ENCODE data around the gene CDK13.
"Not testable (repeated sequence)": the region's sequence is repeated elsewhere in the genome, so short reads cannot be mapped to it uniquely, and the experiment has no call there.

Gene CDK13

DNA sequence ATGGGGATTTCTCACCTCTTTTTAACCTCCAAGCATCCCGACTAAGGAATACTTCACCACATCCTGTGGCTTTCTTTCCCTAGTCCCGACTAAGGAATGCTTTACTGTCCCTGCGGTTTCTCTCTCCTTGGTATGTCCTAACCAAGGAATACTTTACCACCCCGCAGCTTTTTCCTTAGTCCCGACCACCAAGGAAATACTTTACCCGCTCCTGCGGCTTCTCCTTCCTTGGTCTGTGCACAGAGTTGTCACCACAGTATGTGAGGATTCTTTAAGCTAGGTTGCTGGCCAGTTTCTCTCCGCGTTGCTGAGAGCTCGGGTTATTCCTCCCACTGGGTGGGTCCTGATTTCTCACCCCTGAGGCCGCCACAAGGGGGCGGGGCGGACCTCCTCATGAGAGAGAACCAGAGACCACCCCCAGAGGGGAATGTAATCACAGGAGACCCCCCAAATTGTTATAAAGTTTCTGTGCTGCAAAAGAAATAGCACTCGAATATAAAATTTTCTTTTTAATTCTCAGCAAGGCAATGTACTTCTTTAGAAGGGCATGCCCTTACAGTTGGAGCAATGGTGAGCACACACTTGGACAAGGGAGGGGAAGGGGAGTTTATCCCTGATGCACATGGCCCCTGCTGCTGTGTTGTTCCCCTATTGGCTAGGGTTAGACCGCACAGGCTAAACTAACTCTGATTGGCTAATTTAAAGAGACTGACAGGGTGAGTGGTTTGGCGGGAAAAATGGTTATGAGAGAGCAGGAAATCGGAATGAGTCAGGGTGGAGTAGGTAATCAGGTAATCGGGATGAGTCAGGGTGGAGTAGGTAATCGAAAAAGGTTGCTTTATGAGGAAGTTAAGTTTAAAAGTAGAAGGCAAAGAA is 197.6 kb downstream of the CDK13 start:
- no peaks in the 10 kb centered on the region for H3K27me3 Mint-ChIP-seq (ENCODE audit: low read depth)
- H3K9me3 Mint-ChIP-seq: no peaks in the 10 kb centered on the region
- H3K36me3 Mint-ChIP-seq (ENCODE audit: low read depth): peaks cover 4% of the 10 kb centered on the region
- peak overlapping the region in 1 of 3 experiments; percentile 1 for H3K27ac Mint-ChIP-seq
- H3K4me1 Mint-ChIP-seq: no peaks in the 10 kb centered on the region
- TF ChIP-seq, protein P1, sequence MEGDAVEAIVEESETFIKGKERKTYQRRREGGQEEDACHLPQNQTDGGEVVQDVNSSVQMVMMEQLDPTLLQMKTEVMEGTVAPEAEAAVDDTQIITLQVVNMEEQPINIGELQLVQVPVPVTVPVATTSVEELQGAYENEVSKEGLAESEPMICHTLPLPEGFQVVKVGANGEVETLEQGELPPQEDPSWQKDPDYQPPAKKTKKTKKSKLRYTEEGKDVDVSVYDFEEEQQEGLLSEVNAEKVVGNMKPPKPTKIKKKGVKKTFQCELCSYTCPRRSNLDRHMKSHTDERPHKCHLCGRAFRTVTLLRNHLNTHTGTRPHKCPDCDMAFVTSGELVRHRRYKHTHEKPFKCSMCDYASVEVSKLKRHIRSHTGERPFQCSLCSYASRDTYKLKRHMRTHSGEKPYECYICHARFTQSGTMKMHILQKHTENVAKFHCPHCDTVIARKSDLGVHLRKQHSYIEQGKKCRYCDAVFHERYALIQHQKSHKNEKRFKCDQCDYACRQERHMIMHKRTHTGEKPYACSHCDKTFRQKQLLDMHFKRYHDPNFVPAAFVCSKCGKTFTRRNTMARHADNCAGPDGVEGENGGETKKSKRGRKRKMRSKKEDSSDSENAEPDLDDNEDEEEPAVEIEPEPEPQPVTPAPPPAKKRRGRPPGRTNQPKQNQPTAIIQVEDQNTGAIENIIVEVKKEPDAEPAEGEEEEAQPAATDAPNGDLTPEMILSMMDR (IDR thresholded peaks at IDR 0.05; ENCODE audit: unreplicated experiment in 3 of 3): no peak
- no peak overlapping the region for H3K4me3 Mint-ChIP-seq

DNA sequence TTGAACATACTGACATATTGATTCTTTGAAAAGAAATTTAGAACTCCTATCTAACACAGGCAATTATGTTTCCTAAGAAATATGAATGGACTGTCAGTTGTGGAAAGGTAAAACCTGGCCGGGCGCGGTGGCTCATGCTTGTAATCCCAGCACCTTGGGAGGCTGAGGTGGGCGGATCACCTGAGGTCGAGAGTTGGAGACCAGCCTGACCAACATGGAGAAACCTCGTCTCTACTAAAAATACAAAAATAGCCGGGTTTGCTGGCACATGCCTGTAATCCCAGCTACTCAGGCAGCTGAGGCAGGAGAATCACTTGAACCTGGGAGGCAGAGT is 198.2 kb downstream of the CDK13 start:
- not testable (repeated sequence) for H3K4me1 Mint-ChIP-seq; H3K36me3 Mint-ChIP-seq (ENCODE audit: low read depth); H3K9me3 Mint-ChIP-seq; H3K4me3 Mint-ChIP-seq; H3K27me3 Mint-ChIP-seq (ENCODE audit: low read depth)
- peak overlapping the region in 1 of 3 experiments; percentile 1 for H3K27ac Mint-ChIP-seq

DNA sequence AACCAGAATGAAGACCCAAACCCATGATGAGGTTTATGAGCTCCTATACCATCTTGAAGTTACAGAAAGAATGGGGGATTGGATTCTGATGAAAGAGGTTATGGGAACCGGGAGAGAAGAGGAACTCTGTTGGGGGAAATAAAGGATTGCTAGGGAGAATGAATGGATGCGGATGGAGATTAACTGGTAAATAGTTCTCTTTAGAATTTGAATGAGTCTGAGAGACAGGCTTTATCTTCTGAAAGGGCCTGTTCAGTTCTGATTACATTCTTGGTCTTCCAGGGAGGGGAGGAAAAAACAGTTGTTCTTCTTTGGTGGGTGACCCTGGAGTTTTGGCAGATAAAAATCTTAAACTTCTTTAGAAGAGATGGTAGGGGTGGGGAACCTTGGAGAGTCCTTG is 198.6 kb downstream of the CDK13 start:
- no peak overlapping the region for H3K4me3 Mint-ChIP-seq
- TF ChIP-seq, protein P1 (IDR thresholded peaks at IDR 0.05; ENCODE audit: unreplicated experiment in 3 of 3): no peak
- H3K27ac Mint-ChIP-seq: no peak overlapping the region
- H3K36me3 Mint-ChIP-seq (ENCODE audit: low read depth): peaks cover 4% of the 10 kb centered on the region
- H3K4me1 Mint-ChIP-seq: no peaks in the 10 kb centered on the region
- no peaks in the 10 kb centered on the region for H3K9me3 Mint-ChIP-seq
- no peaks in the 10 kb centered on the region for H3K27me3 Mint-ChIP-seq (ENCODE audit: low read depth)
